ENCODE results near the gene TMED10. TPM values are rescaled to one million over a fixed set of nuclear protein-coding genes. Genes with fewer than 3 reads are reported as not detected.

TMED10 gene
- total and polyA plus RNA-seq, 8 donors, result 26.6 to 292 (median 97.4) TPM

GRCh38 chr14:75144944-75145343, 31.5 kb downstream of the TMED10 start:
- intact Hi-C loops (cut with DNase I; ENCODE audit: low total_unique reads), result no loop called here
- Histone ChIP-seq H3K36me3 (peaks cover 3 to 28% (median 19%) of the 10 kb centered on the region in 4 donors), H3K4me3 (no peak overlapping the region), H3K27me3 (no peaks in the 10 kb centered on the region), H3K4me1 (peaks cover 19 to 90% (median 52%) of the 10 kb centered on the region in 4 donors), H3K27ac (peak overlapping the region in 4 of 5 donors; percentile 81 to 89 (median 86)), H3K9me3 (no peaks in the 10 kb centered on the region)
- WGBS, 5 donors, result 72 to 83% (median 76%) methylated on average over 5 of the region's 5 CpGs
- DNase-seq, result peak in 1 of 2 donors; percentile 36
- TF ChIP-seq POLR2AphosphoS5 (IDR thresholded peaks at IDR 0.05), result no peak
- no peak for TF ChIP-seq EP300 (IDR thresholded peaks at IDR 0.05)
- no peak for TF ChIP-seq POLR2A (IDR thresholded peaks at IDR 0.05)
- no peak for TF ChIP-seq CTCF (IDR thresholded peaks at IDR 0.05)

- Histone ChIP-seq H3K4me1 (peaks cover 19 to 93% (median 53%) of the 10 kb centered on the region in 4 donors), H3K4me3 (no peak overlapping the region)
- 78 to 85% (median 81%) methylated on average over 9 of the region's 9 CpGs for WGBS, 5 donors
These were observed 32.5 kb downstream of the TMED10 start for GRCh38 chr14:75143761-75144527.

GRCh38 chr14:75142494-75142893, 33.9 kb downstream of the TMED10 start:
- Histone ChIP-seq H3K9me3 (no peaks in the 10 kb centered on the region), H3K36me3 (peaks cover 3 to 21% (median 15%) of the 10 kb centered on the region in 4 donors), H3K27me3 (no peaks in the 10 kb centered on the region), H3K4me3 (no peak overlapping the region), H3K27ac (peak overlapping the region in 2 of 5 donors; percentile 22 to 89), H3K4me1 (peaks cover 6 to 92% (median 49%) of the 10 kb centered on the region in 4 donors)
- DNase-seq, result no peak
- 11 to 28% (median 13%) methylated on average over 1 of the region's 1 CpG for WGBS, 5 donors
- TF ChIP-seq POLR2AphosphoS5 (IDR thresholded peaks at IDR 0.05) (no peak), EP300 (IDR thresholded peaks at IDR 0.05) (no peak), POLR2A (IDR thresholded peaks at IDR 0.05) (no peak), CTCF (IDR thresholded peaks at IDR 0.05) (no peak)
- intact Hi-C loops (cut with DNase I; ENCODE audit: low total_unique reads), result no loop called here

More at GRCh38 chr14:75143761-75144527, 32.5 kb downstream of the TMED10 start:
- intact Hi-C loops (cut with DNase I; ENCODE audit: low total_unique reads), result no loop called here
- TF ChIP-seq POLR2AphosphoS5 (IDR thresholded peaks at IDR 0.05) (no peak), EP300 (IDR thresholded peaks at IDR 0.05) (no peak), CTCF (IDR thresholded peaks at IDR 0.05) (no peak), POLR2A (IDR thresholded peaks at IDR 0.05) (no peak)
- Histone ChIP-seq H3K27me3 (no peaks in the 10 kb centered on the region), H3K9me3 (no peaks in the 10 kb centered on the region), H3K36me3 (peaks cover 3 to 21% (median 16%) of the 10 kb centered on the region in 4 donors), H3K27ac (peak overlapping the region in 3 of 5 donors; percentile 84 to 89 (median 87))
- DNase-seq, result no peak

- TF ChIP-seq POLR2A (IDR thresholded peaks at IDR 0.05), result no peak
- TF ChIP-seq POLR2AphosphoS5 (IDR thresholded peaks at IDR 0.05), result no peak
- no peak for TF ChIP-seq EP300 (IDR thresholded peaks at IDR 0.05)
- TF ChIP-seq CTCF (IDR thresholded peaks at IDR 0.05), result peak in 3 of 7 experiments; percentile 11 to 18 (median 14)
- intact Hi-C loops (cut with DNase I; ENCODE audit: low total_unique reads), result no loop called here
- Histone ChIP-seq H3K4me3 (no peak overlapping the region), H3K36me3 (peaks cover 3 to 21% (median 13%) of the 10 kb centered on the region in 4 donors), H3K9me3 (no peaks in the 10 kb centered on the region), H3K27ac (peak overlapping the region in 1 of 5 donors; percentile 22), H3K27me3 (no peaks in the 10 kb centered on the region), H3K4me1 (peaks cover 1 to 86% (median 43%) of the 10 kb centered on the region in 4 donors)
- peak in 1 of 2 donors; percentile 59 for DNase-seq
These were observed 34.4 kb downstream of the TMED10 start for GRCh38 chr14:75141967-75142366.
